Uterus (tissue), 4 donors: ENCODE results near the gene NAV2. TPM values are rescaled to one million over a fixed set of nuclear protein-coding genes. Genes with fewer than 3 reads are reported as not detected.

Experiments
- DNase-seq, 2 donors: peaks; one replicate each; pipeline ENCODE4 v3.0.0-alpha.2; 2019 to 2020
- H3K27ac ChIP-seq, 2 donors: fragments of 200-600 bp; sonication (generic); 1 replicate in 1 of 2; 2 replicates in 1 of 2; pipeline ENCODE4 v1.5.1; 2016 to 2018
- H3K27me3 ChIP-seq, 2 donors: fragments of 200-600 bp; sonication (generic); one replicate each; pipeline ENCODE4 v1.5.1; 2018 to 2019; ENCODE audit warnings: control low read depth in 1 of 2
- H3K36me3 ChIP-seq, 2 donors: fragments of 200-600 bp; sonication (generic); one replicate each; pipeline ENCODE4 v1.5.1; 2019; ENCODE audit warnings: control low read depth in 1 of 2
- H3K4me1 ChIP-seq, 2 donors: fragments of 200-600 bp; sonication (generic); one replicate each; pipeline ENCODE4 v1.5.1; 2018 to 2019; ENCODE audit warnings: control low read depth in 1 of 2
- H3K4me3 ChIP-seq, 2 donors: fragments of 200-600 bp; sonication (generic); 1 replicate in 1 of 2; 2 replicates in 1 of 2; pipeline ENCODE4 v1.5.1; 2018 to 2019; ENCODE audit warnings: mild to moderate bottlenecking in 1 of 2
- H3K9me3 ChIP-seq, 2 donors: fragments of 200-600 bp; sonication (generic); one replicate each; pipeline ENCODE4 v1.5.1; 2019; ENCODE audit warnings: control low read depth in 1 of 2
- CTCF ChIP-seq, 4 experiments: fragments of 200-600 bp in 2 of 4; fragments of 450-650 bp in 2 of 4; sonication (generic) in 2 of 4; IDR thresholded peaks; one replicate each; pipeline ENCODE4 v1.5.1; 2016 to 2019; ENCODE audit warnings: antibody characterized with exemption in 4 of 4, mild to moderate bottlenecking in 2 of 4, moderate library complexity in 1 of 4
- POLR2A ChIP-seq, 2 donors: fragments of 450-650 bp; IDR thresholded peaks; one replicate each; pipeline ENCODE4 v1.6.1; 2016; ENCODE audit warnings: antibody characterized with exemption in 2 of 2, mild to moderate bottlenecking in 1 of 2, moderate library complexity in 1 of 2
- intact Hi-C: fragments of 100-400 bp; cut with DNase I; formaldehyde crosslinking; loops from one replicate; pipeline ENCODE4 v1.15.1; 2023; ENCODE audit warnings: low total_unique reads
- total RNA-seq, 4 donors: library from RNA; depleted of rRNA in 3 of 4; stranded (reverse); fragments of >200 nt in 3 of 4; gene quantifications; one replicate each; pipeline versions ENCODE4 v1.1.0 to v1.2.4, GENCODE V29; 2014 to 2023
- donor health status: DM: yes; HTN: yes; CAD: no.

Gene NAV2
- total RNA-seq, 4 donors from 2014 or later, result 2.6 to 31.6 (median 5.7) TPM

GRCh38 chr11:19670030-19670791 is 42.4 kb upstream of the NAV2 start:
- H3K27ac ChIP-seq, result peak overlapping the region in 1 of 2 donors; percentile 32
- intact Hi-C loops, result no loop called here

GRCh38 chr11:19672586-19673206 is 39.9 kb upstream of the NAV2 start:
- Histone ChIP-seq H3K36me3 (no peaks in the 10 kb centered on the region), H3K4me1 (peaks cover 0 to 10% of the 10 kb centered on the region in 2 donors), H3K4me3 (no peak overlapping the region), H3K27ac (peak overlapping the region; percentile 86 to 88), H3K27me3 (no peaks in the 10 kb centered on the region), H3K9me3 (no peaks in the 10 kb centered on the region)
- no peak for TF ChIP-seq POLR2A (IDR thresholded peaks at IDR 0.05)
- no peak for TF ChIP-seq CTCF (IDR thresholded peaks at IDR 0.05)
- intact Hi-C loops, result no loop called here
- DNase-seq, result no peak

More at GRCh38 chr11:19670030-19670791, 42.4 kb upstream of the NAV2 start:
- Histone ChIP-seq H3K9me3 (no peaks in the 10 kb centered on the region), H3K36me3 (no peaks in the 10 kb centered on the region), H3K4me3 (no peak overlapping the region), H3K27me3 (no peaks in the 10 kb centered on the region), H3K4me1 (peaks cover 0 to 10% of the 10 kb centered on the region in 2 donors)
- DNase-seq, result peak in 1 of 2 donors; percentile 38
- no peak for TF ChIP-seq POLR2A (IDR thresholded peaks at IDR 0.05)
- TF ChIP-seq CTCF (IDR thresholded peaks at IDR 0.05), result no peak

- Histone ChIP-seq H3K27ac (peak overlapping the region; percentile 86 to 88), H3K9me3 (no peaks in the 10 kb centered on the region), H3K27me3 (no peaks in the 10 kb centered on the region), H3K36me3 (no peaks in the 10 kb centered on the region), H3K4me1 (peaks cover 0 to 10% of the 10 kb centered on the region in 2 donors), H3K4me3 (no peak overlapping the region)
- TF ChIP-seq CTCF (IDR thresholded peaks at IDR 0.05) (no peak), POLR2A (IDR thresholded peaks at IDR 0.05) (peak in 1 of 2 donors; percentile 40)
- intact Hi-C loops, result no loop called here
- peak; percentile 78 to 88 for DNase-seq
These were observed 38.5 kb upstream of the NAV2 start for GRCh38 chr11:19673924-19674729.

- no peak for DNase-seq
- Histone ChIP-seq H3K9me3 (no peaks in the 10 kb centered on the region), H3K4me3 (no peak overlapping the region), H3K27ac (peak overlapping the region; percentile 86 to 88), H3K27me3 (no peaks in the 10 kb centered on the region), H3K4me1 (peaks cover 0 to 10% of the 10 kb centered on the region in 2 donors), H3K36me3 (no peaks in the 10 kb centered on the region)
- no peak for TF ChIP-seq POLR2A (IDR thresholded peaks at IDR 0.05)
- no peak for TF ChIP-seq CTCF (IDR thresholded peaks at IDR 0.05)
- intact Hi-C loops, result no loop called here
These were observed 37.8 kb upstream of the NAV2 start for GRCh38 chr11:19674836-19675235.
